GM19452 (cell line): Measurements from ENCODE around the gene C20orf144.
"Not testable (repeated sequence)": the region's sequence is repeated elsewhere in the genome, so short reads cannot be mapped to it uniquely, and the experiment has no call there.

Source experiments
- ATAC-seq: cut with Tn5 transposase; IDR thresholded peaks from one replicate; pipeline ENCODE4 v1.9.1; 2021; ENCODE audit not compliant: unreplicated experiment

C20orf144 gene

GRCh38 chr20:33693741-33694638 lies 31.9 kb downstream of the C20orf144 start:
- ATAC-seq: no peak

GRCh38 chr20:33694639-33695012 lies 32.5 kb downstream of the C20orf144 start:
- ATAC-seq: no peak

- ATAC-seq: no peak
Measured at GRCh38 chr20:33696448-33696847, 34.3 kb downstream of the C20orf144 start.

GRCh38 chr20:33697129-33697528 lies 35.0 kb downstream of the C20orf144 start:
- no peak for ATAC-seq

GRCh38 chr20:33698966-33699365 lies 36.8 kb downstream of the C20orf144 start:
- not testable (repeated sequence) for ATAC-seq

- ATAC-seq: not testable (repeated sequence)
Measured at GRCh38 chr20:33700696-33701441, 38.7 kb downstream of the C20orf144 start.

GRCh38 chr20:33701629-33702450 lies 39.7 kb downstream of the C20orf144 start:
- no peak for ATAC-seq

GRCh38 chr20:33702861-33703260 lies 40.7 kb downstream of the C20orf144 start:
- ATAC-seq: no peak

- no peak for ATAC-seq
Measured at GRCh38 chr20:33703498-33704137, 41.5 kb downstream of the C20orf144 start.

- no peak for ATAC-seq
Measured at GRCh38 chr20:33704197-33704924, 42.2 kb downstream of the C20orf144 start.

GRCh38 chr20:33707668-33708067 lies 45.5 kb downstream of the C20orf144 start:
- ATAC-seq: no peak

- ATAC-seq: no peak
Measured at GRCh38 chr20:33709398-33709797, 47.3 kb downstream of the C20orf144 start.

GRCh38 chr20:33709905-33710541 lies 47.9 kb downstream of the C20orf144 start:
- no peak for ATAC-seq

GRCh38 chr20:33710681-33711445 lies 48.7 kb downstream of the C20orf144 start:
- no peak for ATAC-seq

- no peak for ATAC-seq
Measured at GRCh38 chr20:33711446-33711738, 49.3 kb downstream of the C20orf144 start.
